Measurements from ENCODE around the gene AP1G1. TPM values are rescaled to one million over a fixed set of nuclear protein-coding genes. Genes with fewer than 3 reads are reported as not detected.

The AP1G1 gene
- total RNA-seq, 2 donors from 2014 or later = 62.7 to 68.5 TPM

DNA sequence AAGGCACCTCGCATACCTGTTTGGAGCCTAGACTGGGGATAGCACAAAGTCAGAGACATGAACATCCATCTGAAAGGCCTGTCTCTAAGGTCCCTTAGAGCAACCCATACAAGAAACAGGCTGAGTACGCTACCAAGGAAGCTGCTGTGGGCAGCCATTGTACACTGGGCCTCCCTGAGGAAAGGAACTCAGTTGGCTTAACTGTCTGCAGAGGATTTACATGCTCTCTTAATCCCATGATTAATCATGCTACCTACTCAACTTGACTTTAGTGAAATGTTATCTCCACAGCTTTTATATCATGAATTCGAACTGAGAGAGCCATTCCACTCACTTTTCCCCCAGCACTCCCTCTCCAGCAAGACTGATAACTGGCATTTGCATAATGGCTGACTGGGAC, 110.1 kb downstream of the AP1G1 start:
- peaks cover 21% of the 10 kb centered on the region for H3K36me3 ChIP-seq (ENCODE audit: control insufficient read depth, insufficient read depth, low read length)
- H3K27me3 Mint-ChIP-seq (ENCODE audit: insufficient read depth) = no peaks in the 10 kb centered on the region
- DNase-seq = no peak
- H3K36me3 Mint-ChIP-seq (ENCODE audit: low read depth) = peaks cover 28% of the 10 kb centered on the region
- no peaks in the 10 kb centered on the region for H3K27me3 ChIP-seq (ENCODE audit: control insufficient read depth, insufficient read depth, low read length, poor library complexity, severe bottlenecking)
- 94 to 100% methylated on average over 2 to 3 of the region's 3 CpGs for WGBS, 2 experiments (ENCODE audit: insufficient coverage in 1 of 2, insufficient read length in 1 of 2)
- H3K27ac Mint-ChIP-seq = no peak overlapping the region
- TF ChIP-seq, protein P1, sequence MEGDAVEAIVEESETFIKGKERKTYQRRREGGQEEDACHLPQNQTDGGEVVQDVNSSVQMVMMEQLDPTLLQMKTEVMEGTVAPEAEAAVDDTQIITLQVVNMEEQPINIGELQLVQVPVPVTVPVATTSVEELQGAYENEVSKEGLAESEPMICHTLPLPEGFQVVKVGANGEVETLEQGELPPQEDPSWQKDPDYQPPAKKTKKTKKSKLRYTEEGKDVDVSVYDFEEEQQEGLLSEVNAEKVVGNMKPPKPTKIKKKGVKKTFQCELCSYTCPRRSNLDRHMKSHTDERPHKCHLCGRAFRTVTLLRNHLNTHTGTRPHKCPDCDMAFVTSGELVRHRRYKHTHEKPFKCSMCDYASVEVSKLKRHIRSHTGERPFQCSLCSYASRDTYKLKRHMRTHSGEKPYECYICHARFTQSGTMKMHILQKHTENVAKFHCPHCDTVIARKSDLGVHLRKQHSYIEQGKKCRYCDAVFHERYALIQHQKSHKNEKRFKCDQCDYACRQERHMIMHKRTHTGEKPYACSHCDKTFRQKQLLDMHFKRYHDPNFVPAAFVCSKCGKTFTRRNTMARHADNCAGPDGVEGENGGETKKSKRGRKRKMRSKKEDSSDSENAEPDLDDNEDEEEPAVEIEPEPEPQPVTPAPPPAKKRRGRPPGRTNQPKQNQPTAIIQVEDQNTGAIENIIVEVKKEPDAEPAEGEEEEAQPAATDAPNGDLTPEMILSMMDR (conservative IDR thresholded peaks at IDR 0.05) = no peak
- no peak overlapping the region for H3K4me3 Mint-ChIP-seq
- peaks cover 26% of the 10 kb centered on the region for H3K4me1 Mint-ChIP-seq
- peaks cover 4% of the 10 kb centered on the region for H3K4me1 ChIP-seq (ENCODE audit: control insufficient read depth, insufficient read depth, low read length)
- no peak overlapping the region for H3K4me3 ChIP-seq (ENCODE audit: low read length)
- H3K9me3 ChIP-seq (ENCODE audit: control insufficient read depth, low read length) = no peaks in the 10 kb centered on the region
- no peak overlapping the region for H3K27ac ChIP-seq (ENCODE audit: low read depth, low read length)
- no peaks in the 10 kb centered on the region for H3K9me3 Mint-ChIP-seq
- no peak overlapping the region for H3K9ac ChIP-seq (ENCODE audit: extremely low read depth, low read length, poor library complexity, severe bottlenecking)

DNA sequence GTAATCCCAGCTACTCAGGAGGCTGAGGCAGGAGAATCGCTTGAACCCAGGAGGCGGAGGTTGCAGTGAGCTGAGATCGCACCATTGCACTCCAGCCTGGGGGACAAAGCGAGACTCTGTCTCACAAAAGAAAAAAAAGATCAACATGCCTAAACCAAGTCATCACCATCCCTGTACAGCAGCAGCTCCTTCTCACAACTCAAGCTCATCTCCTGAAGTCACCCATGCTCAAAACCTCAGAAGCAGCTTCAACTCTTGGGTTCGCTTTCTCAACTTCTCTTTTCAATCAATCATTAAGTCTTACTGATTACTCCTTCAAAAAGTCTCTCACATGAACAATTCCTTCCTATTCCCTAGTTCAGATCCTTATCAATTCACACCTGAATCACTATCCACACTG, 115.5 kb downstream of the AP1G1 start:
- Histone ChIP-seq H3K36me3 (ENCODE audit: control insufficient read depth, insufficient read depth, low read length) (peaks cover 24% of the 10 kb centered on the region), H3K27ac (ENCODE audit: low read depth, low read length) (no peak overlapping the region), H3K9me3 (ENCODE audit: control insufficient read depth, low read length) (no peaks in the 10 kb centered on the region), H3K27me3 (ENCODE audit: control insufficient read depth, insufficient read depth, low read length, poor library complexity, severe bottlenecking) (no peaks in the 10 kb centered on the region), H3K9ac (ENCODE audit: extremely low read depth, low read length, poor library complexity, severe bottlenecking) (no peak overlapping the region), H3K4me3 (ENCODE audit: low read length) (no peak overlapping the region), H3K4me1 (ENCODE audit: control insufficient read depth, insufficient read depth, low read length) (no peaks in the 10 kb centered on the region)
- no peak for DNase-seq
- Mint-ChIP-seq H3K9me3 (no peaks in the 10 kb centered on the region), H3K4me1 (peaks cover 4% of the 10 kb centered on the region), H3K4me3 (no peak overlapping the region), H3K36me3 (ENCODE audit: low read depth) (peaks cover 45% of the 10 kb centered on the region), H3K27me3 (ENCODE audit: insufficient read depth) (no peaks in the 10 kb centered on the region), H3K27ac (no peak overlapping the region)
- TF ChIP-seq, protein P1 (conservative IDR thresholded peaks at IDR 0.05) = no peak
- WGBS, 2 experiments (ENCODE audit: insufficient coverage in 1 of 2, insufficient read length in 1 of 2) = 94 to 100% methylated on average over 1 to 5 of the region's 5 CpGs

DNA sequence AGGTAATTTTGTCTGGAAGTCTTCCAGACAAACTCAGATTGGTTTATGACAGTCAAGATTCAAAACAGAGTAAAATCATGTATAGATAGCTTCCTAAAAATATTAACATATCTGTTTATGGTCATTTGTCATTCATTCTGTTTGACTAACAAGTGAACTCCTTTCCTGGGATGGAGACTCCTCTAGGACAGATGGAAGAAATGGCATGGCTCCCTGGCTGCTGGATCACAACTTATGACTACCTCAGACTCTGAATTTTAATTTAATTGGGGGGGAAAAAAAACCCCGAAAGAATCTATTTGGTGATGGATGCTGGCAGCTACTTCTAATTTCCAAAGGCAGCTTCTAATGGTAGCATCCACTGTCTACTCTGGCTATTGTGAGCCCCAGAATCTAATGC, 118.7 kb downstream of the AP1G1 start:
- Mint-ChIP-seq H3K36me3 (ENCODE audit: low read depth) (peaks cover 51% of the 10 kb centered on the region), H3K27me3 (ENCODE audit: insufficient read depth) (no peaks in the 10 kb centered on the region), H3K4me3 (no peak overlapping the region), H3K4me1 (peaks cover 4% of the 10 kb centered on the region), H3K27ac (no peak overlapping the region), H3K9me3 (no peaks in the 10 kb centered on the region)
- Histone ChIP-seq H3K27ac (ENCODE audit: low read depth, low read length) (no peak overlapping the region), H3K9me3 (ENCODE audit: control insufficient read depth, low read length) (no peaks in the 10 kb centered on the region), H3K4me3 (ENCODE audit: low read length) (no peak overlapping the region), H3K36me3 (ENCODE audit: control insufficient read depth, insufficient read depth, low read length) (peaks cover 49% of the 10 kb centered on the region), H3K9ac (ENCODE audit: extremely low read depth, low read length, poor library complexity, severe bottlenecking) (no peak overlapping the region), H3K27me3 (ENCODE audit: control insufficient read depth, insufficient read depth, low read length, poor library complexity, severe bottlenecking) (no peaks in the 10 kb centered on the region), H3K4me1 (ENCODE audit: control insufficient read depth, insufficient read depth, low read length) (no peaks in the 10 kb centered on the region)
- no peak for DNase-seq
- WGBS, 2 experiments (ENCODE audit: insufficient coverage in 1 of 2, insufficient read length in 1 of 2) = no CpG with 5 or more reads among the region's 1 CpG
- TF ChIP-seq, protein P1 (conservative IDR thresholded peaks at IDR 0.05) = no peak
